ENCODE results near the gene DBF4B.

Gene DBF4B

GRCh38 chr17:44776628-44777393 lies 68.3 kb downstream of the DBF4B start:
- Mint-ChIP-seq H3K27me3 (peaks cover 52% of the 10 kb centered on the region), H3K27ac (peak overlapping the region; percentile 11), H3K4me1 (peaks cover 27% of the 10 kb centered on the region), H3K9me3 (no peaks in the 10 kb centered on the region), H3K36me3 (no peaks in the 10 kb centered on the region), H3K4me3 (peak overlapping the region; percentile 80)
- ATAC-seq: no peak

GRCh38 chr17:44777394-44778348 lies 69.2 kb downstream of the DBF4B start:
- H3K36me3 Mint-ChIP-seq: no peaks in the 10 kb centered on the region
- peaks cover 52% of the 10 kb centered on the region for H3K27me3 Mint-ChIP-seq
- H3K4me1 Mint-ChIP-seq: peaks cover 27% of the 10 kb centered on the region
- no peak for ATAC-seq
- no peak overlapping the region for H3K4me3 Mint-ChIP-seq
- no peaks in the 10 kb centered on the region for H3K9me3 Mint-ChIP-seq
- H3K27ac Mint-ChIP-seq: no peak overlapping the region

DNA sequence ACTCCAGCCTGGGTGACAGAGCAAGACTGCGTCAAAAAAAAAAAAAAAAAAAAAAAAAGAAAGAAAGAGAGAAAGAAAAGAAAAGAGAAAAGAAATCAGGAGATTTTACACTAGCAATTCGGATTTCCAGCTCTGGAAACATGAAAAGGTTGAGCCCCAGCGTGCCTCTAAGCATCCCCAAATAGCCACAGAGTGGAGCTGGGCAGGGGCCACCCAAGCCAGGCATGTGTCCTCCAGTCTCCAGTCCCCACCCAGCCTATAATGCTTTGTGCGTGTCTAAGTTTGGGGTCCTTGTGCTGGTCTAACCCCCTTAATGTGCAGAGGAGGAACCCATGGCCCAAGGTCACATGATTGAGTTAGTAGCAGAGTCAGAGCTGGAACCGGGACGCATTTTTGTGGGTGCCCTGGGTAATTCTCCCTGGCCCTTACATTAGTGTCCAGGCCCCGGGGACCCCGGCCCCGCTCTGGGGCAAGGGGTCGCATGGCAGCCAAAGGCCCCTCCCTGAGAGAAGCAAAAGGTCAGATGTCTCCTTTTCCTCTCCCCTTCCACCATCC lies 70.3 kb downstream of the DBF4B start:
- peaks cover 43% of the 10 kb centered on the region for H3K27me3 Mint-ChIP-seq
- ATAC-seq: no peak
- H3K4me3 Mint-ChIP-seq: peak overlapping the region; percentile 70
- H3K27ac Mint-ChIP-seq: no peak overlapping the region
- H3K4me1 Mint-ChIP-seq: peaks cover 27% of the 10 kb centered on the region
- no peaks in the 10 kb centered on the region for H3K36me3 Mint-ChIP-seq
- H3K9me3 Mint-ChIP-seq: no peaks in the 10 kb centered on the region

- ATAC-seq: peak; percentile 22
- peaks cover 27% of the 10 kb centered on the region for H3K4me1 Mint-ChIP-seq
- peaks cover 37% of the 10 kb centered on the region for H3K27me3 Mint-ChIP-seq
- H3K9me3 Mint-ChIP-seq: no peaks in the 10 kb centered on the region
- H3K4me3 Mint-ChIP-seq: peak overlapping the region; percentile 70
- no peak overlapping the region for H3K27ac Mint-ChIP-seq
- no peaks in the 10 kb centered on the region for H3K36me3 Mint-ChIP-seq
Measured at GRCh38 chr17:44779211-44780025, 71.0 kb downstream of the DBF4B start.

- Mint-ChIP-seq H3K9me3 (no peaks in the 10 kb centered on the region), H3K27me3 (peaks cover 37% of the 10 kb centered on the region), H3K4me3 (no peak overlapping the region), H3K36me3 (no peaks in the 10 kb centered on the region), H3K4me1 (peaks cover 20% of the 10 kb centered on the region), H3K27ac (no peak overlapping the region)
- no peak for ATAC-seq
Measured at GRCh38 chr17:44780161-44780560, 71.7 kb downstream of the DBF4B start.

- Mint-ChIP-seq H3K27ac (no peak overlapping the region), H3K9me3 (no peaks in the 10 kb centered on the region), H3K36me3 (no peaks in the 10 kb centered on the region), H3K4me1 (peaks cover 18% of the 10 kb centered on the region), H3K27me3 (peaks cover 37% of the 10 kb centered on the region), H3K4me3 (no peak overlapping the region)
- ATAC-seq: no peak
Measured at GRCh38 chr17:44780845-44781480, 72.5 kb downstream of the DBF4B start.

GRCh38 chr17:44781551-44782325 lies 73.3 kb downstream of the DBF4B start:
- Mint-ChIP-seq H3K36me3 (no peaks in the 10 kb centered on the region), H3K27ac (no peak overlapping the region), H3K27me3 (peaks cover 37% of the 10 kb centered on the region), H3K4me1 (peaks cover 13% of the 10 kb centered on the region), H3K4me3 (no peak overlapping the region), H3K9me3 (no peaks in the 10 kb centered on the region)
- ATAC-seq: no peak

GRCh38 chr17:44782326-44782850 lies 73.9 kb downstream of the DBF4B start:
- no peak overlapping the region for H3K27ac Mint-ChIP-seq
- peaks cover 13% of the 10 kb centered on the region for H3K4me1 Mint-ChIP-seq
- no peak for ATAC-seq
- no peaks in the 10 kb centered on the region for H3K36me3 Mint-ChIP-seq
- H3K27me3 Mint-ChIP-seq: peaks cover 37% of the 10 kb centered on the region
- H3K4me3 Mint-ChIP-seq: no peak overlapping the region
- H3K9me3 Mint-ChIP-seq: no peaks in the 10 kb centered on the region

GRCh38 chr17:44785921-44786320 lies 77.5 kb downstream of the DBF4B start:
- H3K27me3 Mint-ChIP-seq: peaks cover 18% of the 10 kb centered on the region
- no peak overlapping the region for H3K27ac Mint-ChIP-seq
- no peak overlapping the region for H3K4me3 Mint-ChIP-seq
- no peaks in the 10 kb centered on the region for H3K9me3 Mint-ChIP-seq
- no peak for ATAC-seq
- H3K36me3 Mint-ChIP-seq: no peaks in the 10 kb centered on the region
- H3K4me1 Mint-ChIP-seq: no peaks in the 10 kb centered on the region

DNA sequence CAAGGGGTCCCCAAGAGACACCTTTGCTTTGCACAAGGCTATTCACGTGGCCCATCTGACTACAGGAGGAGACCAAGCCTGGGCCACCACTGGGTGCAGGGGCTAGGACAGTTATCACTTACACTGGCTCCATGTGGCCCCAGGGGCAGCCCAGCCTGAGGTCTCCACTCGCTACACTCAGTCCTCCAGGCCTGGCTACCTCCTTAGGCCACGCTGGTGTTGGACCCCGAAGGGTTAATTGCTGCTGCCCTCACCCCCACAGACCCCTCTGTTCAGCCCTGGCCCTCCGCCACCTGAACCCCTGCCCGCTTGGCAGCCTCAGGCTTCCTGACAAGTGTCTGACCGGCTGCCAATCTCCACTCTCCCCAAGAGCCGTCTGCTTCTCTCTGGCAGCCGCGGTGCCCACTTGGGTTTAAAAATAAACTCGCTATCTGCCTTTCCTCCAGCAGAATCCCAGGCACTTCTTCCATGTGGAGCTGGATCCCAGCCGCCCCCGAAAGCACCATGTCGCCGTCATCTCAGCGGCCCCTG lies 78.2 kb downstream of the DBF4B start:
- Mint-ChIP-seq H3K4me1 (no peaks in the 10 kb centered on the region), H3K36me3 (no peaks in the 10 kb centered on the region), H3K9me3 (no peaks in the 10 kb centered on the region), H3K27me3 (peaks cover 18% of the 10 kb centered on the region), H3K4me3 (no peak overlapping the region), H3K27ac (no peak overlapping the region)
- peak; percentile 29 for ATAC-seq

DNA sequence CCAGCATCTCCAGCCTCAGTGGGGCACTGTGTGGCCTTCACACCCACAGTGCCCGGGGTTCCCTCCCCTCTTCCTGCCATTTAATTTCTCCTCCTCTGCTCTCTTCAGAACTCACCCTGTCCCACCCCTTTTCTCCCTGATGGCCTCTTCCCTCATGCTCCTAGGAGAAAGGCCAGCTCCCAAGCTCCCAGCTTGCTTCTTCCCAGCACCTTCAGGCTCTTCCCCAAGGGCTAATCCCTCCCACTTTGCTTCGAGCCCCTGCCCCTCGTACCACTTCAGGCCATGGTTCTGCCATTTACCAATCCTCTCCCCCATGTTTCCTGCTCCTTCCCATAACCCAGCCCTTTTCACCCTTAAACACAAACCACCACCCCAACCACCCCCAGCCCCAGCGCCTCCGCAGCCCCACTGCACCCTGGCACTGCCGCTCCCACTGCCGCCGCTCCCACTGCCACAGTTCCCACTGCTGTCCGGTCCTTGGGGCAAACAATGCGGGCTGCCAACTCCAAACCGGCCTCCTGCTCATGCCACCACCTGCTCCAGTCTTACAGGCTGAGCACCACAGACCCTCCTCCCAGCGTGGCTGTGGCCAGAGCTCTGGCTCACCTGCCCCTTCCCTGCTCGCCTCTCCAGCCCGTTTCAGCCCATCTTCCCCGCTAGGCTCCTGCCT lies 78.9 kb downstream of the DBF4B start:
- no peak overlapping the region for H3K4me3 Mint-ChIP-seq
- no peaks in the 10 kb centered on the region for H3K9me3 Mint-ChIP-seq
- H3K4me1 Mint-ChIP-seq: no peaks in the 10 kb centered on the region
- no peak overlapping the region for H3K27ac Mint-ChIP-seq
- H3K27me3 Mint-ChIP-seq: peaks cover 18% of the 10 kb centered on the region
- no peaks in the 10 kb centered on the region for H3K36me3 Mint-ChIP-seq
- peak; percentile 59 for ATAC-seq

DNA sequence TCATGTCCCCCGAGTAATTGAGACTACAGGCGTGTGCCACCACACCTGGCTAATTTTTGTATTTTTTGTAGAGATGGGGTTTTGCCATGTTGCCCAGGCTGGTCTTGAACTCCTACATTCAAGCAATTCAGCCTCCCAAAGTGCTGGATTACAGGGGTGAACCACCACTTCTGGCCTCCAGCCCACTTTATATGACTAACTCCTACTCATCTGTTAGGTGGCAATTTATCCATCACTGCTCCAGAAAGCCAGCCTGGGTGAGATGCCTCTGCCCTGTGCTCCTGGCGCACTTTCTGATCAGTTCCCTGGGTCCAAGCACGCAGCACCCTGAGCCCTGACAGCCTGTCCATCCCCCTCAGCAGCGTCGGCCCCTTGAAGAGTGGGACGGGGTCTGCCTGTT lies 79.7 kb downstream of the DBF4B start:
- Mint-ChIP-seq H3K27me3 (peaks cover 18% of the 10 kb centered on the region), H3K9me3 (no peaks in the 10 kb centered on the region), H3K4me1 (no peaks in the 10 kb centered on the region), H3K27ac (no peak overlapping the region), H3K4me3 (no peak overlapping the region), H3K36me3 (no peaks in the 10 kb centered on the region)
- no peak for ATAC-seq

DNA sequence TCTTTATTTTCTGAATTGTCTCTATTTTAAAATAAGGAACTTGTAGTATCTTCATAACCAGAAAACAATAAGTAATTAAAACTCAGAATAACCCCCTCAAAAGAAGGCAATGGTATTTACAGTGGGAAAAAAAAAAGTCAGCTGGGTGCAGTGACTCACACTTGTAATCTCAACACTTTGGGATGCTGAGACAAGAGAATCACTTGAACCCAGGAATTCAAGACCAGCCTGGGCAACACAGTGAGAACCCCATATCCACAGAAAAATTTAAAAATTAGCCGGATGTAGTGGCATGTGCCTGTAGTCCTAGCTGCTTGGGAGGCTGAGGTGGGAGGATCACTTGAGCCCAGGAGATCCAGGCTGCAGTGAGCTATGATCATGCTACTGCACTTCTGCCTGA lies 83.8 kb downstream of the DBF4B start:
- no peaks in the 10 kb centered on the region for H3K4me1 Mint-ChIP-seq
- peaks cover 17% of the 10 kb centered on the region for H3K27me3 Mint-ChIP-seq
- no peak overlapping the region for H3K4me3 Mint-ChIP-seq
- no peak overlapping the region for H3K27ac Mint-ChIP-seq
- H3K36me3 Mint-ChIP-seq: no peaks in the 10 kb centered on the region
- ATAC-seq: no peak
- H3K9me3 Mint-ChIP-seq: no peaks in the 10 kb centered on the region
